Right lobe of liver (tissue), 4 donors: ENCODE measurements around the gene HNRNPH2.

Source experiments
- POLR2A ChIP-seq: fragments of 450-650 bp; IDR thresholded peaks from one replicate; pipeline ENCODE4 v1.6.1; 2017; ENCODE audit warnings: antibody characterized with exemption, mild to moderate bottlenecking
- TF ChIP-seq, protein P1 (sequence below), 4 donors: fragments of 200-600 bp in 3 of 4; fragments of 450-650 bp in 1 of 4; IDR thresholded peaks; one replicate each; pipeline versions ENCODE4 v1.5.1 to v1.8.0; 2016 to 2022; ENCODE audit warnings: antibody characterized with exemption in 4 of 4, mild to moderate bottlenecking in 2 of 4
- donor health status: DM: no; HTN: no; CAD: no.
- donor health status: DM: no; HTN: no; CAD: no.
- donor health status: DM: no; HTN: yes; CAD: no.

DNA sequence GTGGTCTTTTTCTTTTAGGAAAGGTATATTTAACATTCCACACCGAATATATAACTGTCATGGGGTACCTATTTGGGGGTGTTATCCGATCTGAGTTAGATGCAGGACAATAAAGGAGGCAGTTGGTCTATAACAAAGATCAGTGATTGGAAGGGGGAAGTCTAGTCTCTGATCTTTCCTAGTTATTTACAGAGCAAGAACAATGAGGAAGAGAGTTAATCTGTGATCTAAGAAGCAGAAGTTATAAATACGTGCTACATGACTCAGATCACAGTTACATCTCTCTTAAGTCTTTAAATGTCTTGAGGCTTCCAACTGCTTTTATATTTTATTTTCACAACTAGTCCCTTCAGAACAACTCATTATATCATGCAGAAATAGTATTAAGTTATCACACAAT, 44.0 kb downstream of the HNRNPH2 start:
- TF ChIP-seq, protein P1, sequence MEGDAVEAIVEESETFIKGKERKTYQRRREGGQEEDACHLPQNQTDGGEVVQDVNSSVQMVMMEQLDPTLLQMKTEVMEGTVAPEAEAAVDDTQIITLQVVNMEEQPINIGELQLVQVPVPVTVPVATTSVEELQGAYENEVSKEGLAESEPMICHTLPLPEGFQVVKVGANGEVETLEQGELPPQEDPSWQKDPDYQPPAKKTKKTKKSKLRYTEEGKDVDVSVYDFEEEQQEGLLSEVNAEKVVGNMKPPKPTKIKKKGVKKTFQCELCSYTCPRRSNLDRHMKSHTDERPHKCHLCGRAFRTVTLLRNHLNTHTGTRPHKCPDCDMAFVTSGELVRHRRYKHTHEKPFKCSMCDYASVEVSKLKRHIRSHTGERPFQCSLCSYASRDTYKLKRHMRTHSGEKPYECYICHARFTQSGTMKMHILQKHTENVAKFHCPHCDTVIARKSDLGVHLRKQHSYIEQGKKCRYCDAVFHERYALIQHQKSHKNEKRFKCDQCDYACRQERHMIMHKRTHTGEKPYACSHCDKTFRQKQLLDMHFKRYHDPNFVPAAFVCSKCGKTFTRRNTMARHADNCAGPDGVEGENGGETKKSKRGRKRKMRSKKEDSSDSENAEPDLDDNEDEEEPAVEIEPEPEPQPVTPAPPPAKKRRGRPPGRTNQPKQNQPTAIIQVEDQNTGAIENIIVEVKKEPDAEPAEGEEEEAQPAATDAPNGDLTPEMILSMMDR (IDR thresholded peaks at IDR 0.05): no peak
- no peak for TF ChIP-seq POLR2A
